GM18519 (cell line): ENCODE measurements around the gene ANKRD12.
"Not testable (repeated sequence)": the region's sequence is repeated elsewhere in the genome, so short reads cannot be mapped to it uniquely, and the experiment has no call there.

Source experiments
- ATAC-seq: cut with Tn5 transposase; IDR thresholded peaks from one replicate; pipeline ENCODE4 v1.9.1; 2021; ENCODE audit warnings: mild to moderate bottlenecking, moderate library complexity; ENCODE audit not compliant: unreplicated experiment, low FRiP score

ANKRD12 gene

DNA sequence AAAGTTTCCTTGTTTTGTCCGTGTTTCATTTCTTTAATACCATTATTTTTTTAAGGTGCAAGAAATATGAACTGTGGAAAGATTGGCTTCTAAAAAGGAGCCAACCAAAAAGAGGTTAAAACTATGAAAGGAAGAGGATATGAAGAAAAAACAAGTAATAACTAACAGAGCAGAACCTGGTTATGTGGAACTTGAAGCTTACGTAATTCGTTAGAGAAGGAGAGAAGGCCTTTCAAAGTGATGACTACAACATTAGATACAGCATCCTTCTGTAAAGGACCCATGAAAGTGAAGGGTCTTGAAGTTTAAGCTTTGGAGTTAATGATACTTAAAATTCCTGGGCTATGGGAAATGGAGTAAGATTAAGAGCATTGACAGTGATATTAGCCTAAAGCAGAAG, 84.5 kb downstream of the ANKRD12 start:
- no peak for ATAC-seq

DNA sequence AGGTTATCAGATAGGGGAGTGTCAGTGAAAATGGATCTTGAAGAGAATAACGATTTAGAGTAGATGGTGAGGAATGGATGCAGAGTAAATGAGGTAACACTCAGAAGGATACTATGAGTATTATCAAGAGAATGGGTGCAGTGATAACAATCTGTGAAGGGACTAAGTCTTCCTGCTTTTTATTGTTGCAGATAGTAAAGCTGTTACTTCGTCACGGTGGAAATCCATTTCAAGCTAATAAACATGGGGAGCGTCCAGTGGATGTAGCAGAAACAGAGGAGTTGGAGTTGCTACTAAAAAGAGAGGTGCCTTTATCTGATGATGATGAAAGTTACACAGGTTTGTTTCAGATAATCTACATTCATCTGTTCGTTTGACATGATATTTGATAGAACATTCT, 85.1 kb downstream of the ANKRD12 start:
- no peak for ATAC-seq

- no peak for ATAC-seq
Measured at GRCh38 chr18:9223356-9223755, 86.8 kb downstream of the ANKRD12 start.

DNA sequence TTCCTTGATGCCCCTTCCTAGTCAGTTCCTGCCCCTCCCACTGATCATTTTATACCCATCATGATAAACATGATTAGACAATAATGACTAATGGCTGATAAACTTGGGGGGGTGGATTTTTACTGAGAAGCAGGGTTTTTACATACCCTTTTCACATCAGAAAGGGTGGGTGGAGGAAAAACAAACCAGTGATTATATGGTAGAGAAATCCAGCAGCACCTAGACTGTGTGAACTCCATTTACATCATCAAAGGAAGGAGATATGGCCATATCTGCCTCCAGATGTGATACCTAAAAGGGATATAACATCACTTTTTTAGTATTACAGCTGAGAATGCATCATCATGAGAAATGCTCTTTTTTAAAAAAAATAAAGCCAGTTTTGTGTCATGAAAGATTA, 89.9 kb downstream of the ANKRD12 start:
- ATAC-seq: no peak

- no peak for ATAC-seq
Measured at GRCh38 chr18:9231852-9232486, 95.4 kb downstream of the ANKRD12 start.

DNA sequence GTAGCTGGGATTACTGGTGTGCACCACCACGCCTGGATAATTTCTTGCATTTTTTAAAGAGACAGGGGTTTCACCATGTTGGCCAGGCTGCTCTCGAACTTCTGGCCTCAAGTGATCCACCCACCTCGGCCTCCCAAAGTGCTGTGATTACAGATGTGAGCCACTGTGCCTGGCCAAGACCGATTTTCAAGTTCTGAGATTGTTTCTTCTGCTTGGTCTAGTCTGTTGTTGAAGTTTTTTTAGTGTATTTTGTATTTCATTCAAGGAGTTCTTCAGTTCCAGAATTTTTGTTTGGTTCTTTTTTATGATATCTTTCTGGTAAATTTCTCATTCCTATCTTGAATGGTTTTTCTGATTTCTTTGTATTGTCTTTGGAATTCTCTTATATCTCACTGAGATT, 96.4 kb downstream of the ANKRD12 start:
- no peak for ATAC-seq

- no peak for ATAC-seq
Measured at GRCh38 chr18:9233771-9234440, 97.3 kb downstream of the ANKRD12 start.

GRCh38 chr18:9234528-9234927, 97.9 kb downstream of the ANKRD12 start:
- no peak for ATAC-seq

GRCh38 chr18:9237981-9238380, 101.4 kb downstream of the ANKRD12 start:
- no peak for ATAC-seq

DNA sequence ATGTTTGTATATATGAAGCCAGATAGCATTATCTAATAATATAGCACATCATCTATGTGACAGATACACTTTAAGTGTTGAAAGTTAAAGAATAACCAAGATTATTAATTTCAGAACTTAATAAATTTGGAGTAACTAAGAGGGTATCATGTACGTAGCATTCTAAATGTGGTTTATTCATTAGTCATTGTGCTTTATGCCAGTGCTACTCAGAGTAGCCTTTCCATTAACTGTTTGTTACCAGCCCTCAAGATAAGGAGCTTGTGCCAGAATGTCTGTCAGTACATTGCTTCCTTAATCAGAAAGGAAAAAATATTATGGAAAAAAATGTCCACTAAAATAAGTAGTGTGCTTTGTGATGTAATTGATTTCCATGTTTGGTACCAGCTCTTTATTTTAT, 103.1 kb downstream of the ANKRD12 start:
- no peak for ATAC-seq

GRCh38 chr18:9240270-9240669, 103.7 kb downstream of the ANKRD12 start:
- no peak for ATAC-seq

- no peak for ATAC-seq
Measured at GRCh38 chr18:9243029-9243428, 106.4 kb downstream of the ANKRD12 start.

DNA sequence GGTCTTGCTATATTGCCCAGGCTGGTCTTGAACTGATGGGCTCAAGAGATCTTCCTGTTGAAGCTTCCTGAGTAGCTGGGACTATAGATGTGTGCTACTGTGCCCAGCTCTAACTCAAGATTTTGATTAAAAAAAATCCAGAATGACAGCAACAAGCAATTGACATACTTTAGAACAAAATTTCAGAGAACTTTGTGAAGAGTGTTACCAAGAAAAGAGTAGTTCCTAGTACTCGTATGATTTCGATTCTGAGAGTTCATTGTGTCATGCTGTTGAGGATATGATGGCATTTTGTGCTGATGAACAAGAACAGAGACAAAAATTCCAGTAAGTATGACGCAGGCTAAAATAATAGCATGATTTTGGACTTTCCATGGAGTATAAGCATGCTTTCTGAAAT, 107.8 kb downstream of the ANKRD12 start:
- no peak for ATAC-seq

DNA sequence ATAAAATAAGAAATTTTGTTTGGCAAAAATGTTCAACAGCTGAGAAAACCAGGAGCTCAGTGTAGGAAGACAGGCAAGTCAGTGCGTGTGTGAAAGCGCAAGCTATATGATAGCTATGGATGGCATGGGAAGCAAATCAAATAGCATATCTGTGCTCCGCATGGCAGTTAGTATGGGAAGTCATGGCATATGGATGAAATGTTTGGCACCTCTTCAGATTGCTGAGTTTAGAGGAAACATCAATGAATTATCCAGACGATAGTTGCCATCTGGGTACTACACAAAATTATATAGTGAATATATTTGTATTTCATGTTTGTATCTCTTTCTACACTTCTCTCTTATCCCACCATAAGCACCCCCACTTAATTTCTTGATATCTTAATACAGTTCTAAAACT, 112.1 kb downstream of the ANKRD12 start:
- ATAC-seq: no peak

DNA sequence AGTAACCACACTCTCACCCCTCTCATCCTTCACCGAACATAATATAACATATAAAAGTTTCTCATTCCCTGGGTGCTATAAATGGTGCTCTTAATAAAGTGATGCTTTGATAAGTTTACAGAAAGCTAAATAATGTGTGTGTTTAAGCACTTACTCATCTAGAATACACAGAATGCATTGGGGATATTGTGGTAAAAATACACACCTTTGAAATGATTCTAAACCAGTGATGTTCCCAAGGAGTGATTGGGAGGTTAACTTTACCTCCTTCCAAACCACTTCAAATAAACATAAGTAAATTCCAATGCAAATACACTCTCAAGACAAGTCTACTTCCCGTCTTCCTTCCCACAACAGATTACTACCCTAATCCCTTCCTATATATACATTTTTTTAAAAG, 112.7 kb downstream of the ANKRD12 start:
- ATAC-seq: no peak

- ATAC-seq: no peak
Measured at GRCh38 chr18:9259173-9259572, 122.6 kb downstream of the ANKRD12 start.

- no peak for ATAC-seq
Measured at GRCh38 chr18:9260388-9261380, 124.1 kb downstream of the ANKRD12 start.

DNA sequence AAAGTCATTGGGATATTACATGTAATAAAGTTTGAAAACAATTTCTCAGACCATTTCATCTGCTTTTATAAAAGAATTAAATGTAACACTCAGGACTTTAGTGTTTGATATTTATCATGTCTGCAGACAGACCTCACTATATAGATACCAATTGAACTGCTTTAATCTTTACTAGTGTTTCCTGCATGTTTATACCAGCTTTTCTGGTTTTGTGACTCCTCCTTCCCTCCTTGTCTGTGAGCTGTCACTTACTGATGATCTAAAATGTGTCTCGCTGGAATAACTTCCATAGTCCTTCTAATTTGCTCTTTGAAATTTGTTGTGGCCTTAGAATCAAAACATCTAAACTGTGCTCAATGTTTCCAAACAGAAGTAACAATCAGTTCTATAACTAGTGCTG, 126.7 kb downstream of the ANKRD12 start:
- ATAC-seq: no peak

- ATAC-seq: not testable (repeated sequence)
Measured at GRCh38 chr18:9264797-9265196, 128.2 kb downstream of the ANKRD12 start.

GRCh38 chr18:9273221-9273620, 136.6 kb downstream of the ANKRD12 start:
- no peak for ATAC-seq

DNA sequence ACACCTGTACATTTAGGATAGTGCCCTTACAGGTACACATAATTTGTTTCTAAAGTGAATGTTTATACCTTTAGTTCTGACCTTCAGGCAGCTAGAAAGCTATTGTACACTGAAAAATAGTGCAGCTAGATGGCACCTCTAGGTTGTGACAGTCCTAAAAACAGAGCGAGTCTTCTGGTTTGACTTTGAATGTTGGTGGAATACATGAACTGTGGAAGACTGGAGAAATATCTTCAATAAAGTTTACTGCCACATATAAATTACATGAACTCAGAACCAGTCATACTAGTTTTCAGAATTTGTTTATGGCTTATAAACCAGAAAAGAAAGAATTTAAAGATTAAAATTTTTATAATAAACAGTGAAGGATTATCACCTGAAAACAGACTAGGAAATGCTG, 139.3 kb downstream of the ANKRD12 start:
- no peak for ATAC-seq
